Activated effector memory CD4-positive, alpha-beta T cell treated with Interleukin-2 at 50 U/mL for 16 hours (primary cell): Measurements from ENCODE around the gene SLC25A45.
A peak's percentile ranks its signal among the peaks of the same experiment; 100 is the strongest.

Source experiments
- DNase-seq: peaks from one replicate; pipeline ENCODE4 v3.0.0-alpha.2; 2020

The SLC25A45 gene

GRCh38 chr11:65382033-65382803 is at the start of gene SLC25A45:
SLC25A45 (minus strand) TSS chr11:65382646; CDS start chr11:65381951, 695 bp downstream.
- DNase-seq: peak; percentile 90

GRCh38 chr11:65431451-65432099 is 49.1 kb upstream of the SLC25A45 start:
- no peak for DNase-seq

GRCh38 chr11:65430406-65431217 is 48.2 kb upstream of the SLC25A45 start:
- DNase-seq: no peak

GRCh38 chr11:65429724-65430405 is 47.4 kb upstream of the SLC25A45 start:
- no peak for DNase-seq

- no peak for DNase-seq
Measured at GRCh38 chr11:65429068-65429681, 46.7 kb upstream of the SLC25A45 start.

- DNase-seq: no peak
Measured at GRCh38 chr11:65428578-65429067, 46.2 kb upstream of the SLC25A45 start.

- DNase-seq: no peak
Measured at GRCh38 chr11:65427691-65428577, 45.5 kb upstream of the SLC25A45 start.

- no peak for DNase-seq
Measured at GRCh38 chr11:65426839-65427690, 44.6 kb upstream of the SLC25A45 start.

- no peak for DNase-seq
Measured at GRCh38 chr11:65425971-65426838, 43.8 kb upstream of the SLC25A45 start.

- peak; percentile 73 for DNase-seq
Measured at GRCh38 chr11:65425105-65425970, 42.9 kb upstream of the SLC25A45 start.

- DNase-seq: peak; percentile 36
Measured at GRCh38 chr11:65424205-65425104, 42.0 kb upstream of the SLC25A45 start.

- no peak for DNase-seq
Measured at GRCh38 chr11:65423516-65424204, 41.2 kb upstream of the SLC25A45 start.

GRCh38 chr11:65422633-65423515 is 40.4 kb upstream of the SLC25A45 start, which contains the start of gene NEAT1:
NEAT1 (plus strand) TSS chr11:65422798.
- peak; percentile 87 for DNase-seq

- peak; percentile 83 for DNase-seq
Measured at GRCh38 chr11:65421794-65422632, 39.6 kb upstream of the SLC25A45 start.
